VCaP (cell line): ENCODE data around the gene ZNF224.
"Not testable (repeated sequence)": the region's sequence is repeated elsewhere in the genome, so short reads cannot be mapped to it uniquely, and the experiment has no call there.

Experiments used
- H3K27ac ChIP-seq: fragments of 450-650 bp; 2 replicates; pipeline ENCODE4 v1.5.1; 2017
- CTCF ChIP-seq: fragments of 450-650 bp; conservative IDR thresholded peaks from 2 replicates; pipeline ENCODE4 v1.5.1; 2017; ENCODE audit warnings: mild to moderate bottlenecking, moderate library complexity

ZNF224 gene

GRCh38 chr19:44109458-44109857 is 15.3 kb downstream of the ZNF224 start:
- TF ChIP-seq CTCF = no peak
- H3K27ac ChIP-seq = no peak overlapping the region

- TF ChIP-seq CTCF = no peak
- peak overlapping the region; percentile 70 for H3K27ac ChIP-seq
Measured at GRCh38 chr19:44111910-44112463, 17.8 kb downstream of the ZNF224 start.

- H3K27ac ChIP-seq = peak overlapping the region; percentile 70
- TF ChIP-seq CTCF = no peak
Measured at GRCh38 chr19:44112802-44113137, 18.6 kb downstream of the ZNF224 start.

- peak within 1 kb of the TSS; percentile 70 for H3K27ac ChIP-seq
- TF ChIP-seq CTCF = no peak
Measured at GRCh38 chr19:44113138-44113783, 19.1 kb downstream of the ZNF224 start, which contains the start of gene ZNF225. Gene ZNF225 (plus strand): TSS chr19:44113399. CDS start chr19:44115828, 2,429 bp downstream.

- TF ChIP-seq CTCF = no peak
- peak overlapping the region; percentile 70 for H3K27ac ChIP-seq
Measured at GRCh38 chr19:44113784-44114390, 19.7 kb downstream of the ZNF224 start.

- H3K27ac ChIP-seq = not testable (repeated sequence)
Measured at GRCh38 chr19:44121162-44121561, 27.0 kb downstream of the ZNF224 start.

GRCh38 chr19:44131955-44132354 is 37.8 kb downstream of the ZNF224 start:
- H3K27ac ChIP-seq = no peak overlapping the region
- TF ChIP-seq CTCF = no peak
